ENCODE data around the gene RPL6. TPM values are rescaled to one million over a fixed set of nuclear protein-coding genes. Genes with fewer than 3 reads are reported as not detected.

Gene RPL6
- total and polyA plus RNA-seq, 10 of the 15 experiments (the other 5 are each of a cell fraction or from before 2014, with no cell fraction given), result 801 to 3,690 (median 2,265) TPM

DNA sequence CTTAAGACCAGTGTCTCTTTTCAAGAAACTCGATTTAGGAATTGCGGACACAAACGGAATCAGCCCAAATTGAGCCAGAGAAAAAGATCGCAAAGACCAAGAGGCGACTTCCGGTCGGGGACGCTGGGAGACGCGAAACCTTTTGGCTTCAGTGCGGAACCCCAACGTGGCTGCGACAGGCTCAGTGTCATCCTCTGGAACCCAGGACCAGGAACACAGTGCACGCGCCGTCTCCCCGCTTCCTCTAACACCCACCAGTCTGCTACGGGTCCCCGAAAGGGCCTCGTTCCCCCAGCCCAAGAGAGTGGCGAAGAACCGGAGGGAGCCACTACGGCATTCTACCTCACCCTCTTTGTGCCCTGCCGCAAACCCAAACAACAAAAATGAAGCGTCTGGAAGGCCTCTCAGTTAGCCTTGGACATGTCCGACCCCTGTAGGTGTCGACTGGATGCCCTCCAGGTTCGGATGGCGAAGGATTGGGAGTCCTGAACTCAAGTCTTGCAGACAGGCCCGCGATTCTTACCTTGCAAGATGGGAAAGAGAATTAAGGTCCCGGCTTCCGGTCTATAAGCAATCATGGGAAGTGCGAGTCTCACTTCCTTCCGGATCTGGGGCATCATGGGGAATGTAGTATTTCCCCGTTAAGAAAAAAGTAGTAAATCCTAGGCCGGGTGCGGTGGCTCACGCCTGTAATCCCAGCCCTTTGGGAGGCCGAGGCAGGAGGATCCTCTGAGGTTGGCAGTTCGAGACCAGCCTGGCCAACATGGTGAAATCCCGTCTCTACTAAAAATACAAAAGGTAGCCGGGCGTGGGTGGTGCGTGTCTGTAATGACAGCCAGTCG is at the start of gene RPL6 (continued):
- TF ChIP-seq ZNF274 (IDR thresholded peaks at IDR 0.05; ENCODE audit: insufficient read depth, insufficient read length) (no peak), NBN (IDR thresholded peaks at IDR 0.05) (peak; percentile 97), RFX5 (IDR thresholded peaks at IDR 0.05; ENCODE audit: low read depth, low read length) (no peak), STAT1 (conservative IDR thresholded peaks at IDR 0.05) (peak; percentile 89; the same call in 1 of the 2 replicates), USF2 (IDR thresholded peaks at IDR 0.05; ENCODE audit: borderline replicate concordance, low read depth, low read length) (no peak), SREBF2 (IDR thresholded peaks at IDR 0.05; ENCODE audit: low read length) (no peak), TCF12 (IDR thresholded peaks at IDR 0.05; ENCODE audit: low read depth, low read length) (peak; percentile 66; the same call in 1 of the 2 replicates), CREB1 (IDR thresholded peaks at IDR 0.05; ENCODE audit: low read depth) (peak; percentile 68; the same call in 1 of the 2 replicates), SMAD1 (IDR thresholded peaks at IDR 0.05; ENCODE audit: low read depth, partially characterized antibody) (peak; percentile 93), BCL11A (IDR thresholded peaks at IDR 0.05; ENCODE audit: low read depth, low read length) (no peak), ESRRA (IDR thresholded peaks at IDR 0.05; ENCODE audit: low read length) (no peak), WRNIP1 (IDR thresholded peaks at IDR 0.05; ENCODE audit: borderline replicate concordance, low read depth, low read length) (peak; percentile 51; the same call in 1 of the 2 replicates), RELB (IDR thresholded peaks at IDR 0.05; ENCODE audit: low read depth) (peak; percentile 84), NFYB (IDR thresholded peaks at IDR 0.05; ENCODE audit: insufficient read depth, low read depth, low read length) (no peak), TBL1XR1 (IDR thresholded peaks at IDR 0.05; ENCODE audit: low read depth, low read length) (no peak; the same call in 1 of the 2 replicates), FOXM1 (IDR thresholded peaks at IDR 0.05; ENCODE audit: low read depth, low read length) (0 out of 2 replicates have a peak, but pooled peaks have one; percentile 34), CBFB (IDR thresholded peaks at IDR 0.05; ENCODE audit: low read depth) (peak; percentile 87), LARP7 (IDR thresholded peaks at IDR 0.05) (peak; percentile 91; the same call in 1 of the 2 replicates), CEBPB (IDR thresholded peaks at IDR 0.05; ENCODE audit: borderline replicate concordance in 1 of 2, low read depth in 2 of 2, low read length in 2 of 2) (peak in 1 of 2 experiments; percentile 31; a peak in 1 of 4 replicates), BMI1 (IDR thresholded peaks at IDR 0.05; ENCODE audit: borderline replicate concordance) (no peak)
- TF ChIP-seq, protein P1, sequence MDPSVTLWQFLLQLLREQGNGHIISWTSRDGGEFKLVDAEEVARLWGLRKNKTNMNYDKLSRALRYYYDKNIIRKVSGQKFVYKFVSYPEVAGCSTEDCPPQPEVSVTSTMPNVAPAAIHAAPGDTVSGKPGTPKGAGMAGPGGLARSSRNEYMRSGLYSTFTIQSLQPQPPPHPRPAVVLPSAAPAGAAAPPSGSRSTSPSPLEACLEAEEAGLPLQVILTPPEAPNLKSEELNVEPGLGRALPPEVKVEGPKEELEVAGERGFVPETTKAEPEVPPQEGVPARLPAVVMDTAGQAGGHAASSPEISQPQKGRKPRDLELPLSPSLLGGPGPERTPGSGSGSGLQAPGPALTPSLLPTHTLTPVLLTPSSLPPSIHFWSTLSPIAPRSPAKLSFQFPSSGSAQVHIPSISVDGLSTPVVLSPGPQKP (IDR thresholded peaks at IDR 0.05; ENCODE audit: low read depth, low read length), result peak; percentile 55
- TF ChIP-seq, protein P2, sequence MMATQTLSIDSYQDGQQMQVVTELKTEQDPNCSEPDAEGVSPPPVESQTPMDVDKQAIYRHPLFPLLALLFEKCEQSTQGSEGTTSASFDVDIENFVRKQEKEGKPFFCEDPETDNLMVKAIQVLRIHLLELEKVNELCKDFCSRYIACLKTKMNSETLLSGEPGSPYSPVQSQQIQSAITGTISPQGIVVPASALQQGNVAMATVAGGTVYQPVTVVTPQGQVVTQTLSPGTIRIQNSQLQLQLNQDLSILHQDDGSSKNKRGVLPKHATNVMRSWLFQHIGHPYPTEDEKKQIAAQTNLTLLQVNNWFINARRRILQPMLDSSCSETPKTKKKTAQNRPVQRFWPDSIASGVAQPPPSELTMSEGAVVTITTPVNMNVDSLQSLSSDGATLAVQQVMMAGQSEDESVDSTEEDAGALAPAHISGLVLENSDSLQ (IDR thresholded peaks at IDR 0.05), result no peak

Data from GM12878 (cell line).